Suprapubic skin (tissue), 4 donors: Measurements from ENCODE around the gene MGAM2. TPM values are rescaled to one million over a fixed set of nuclear protein-coding genes. Genes with fewer than 3 reads are reported as not detected.

Experiments used
- DNase-seq, 2 donors: peaks; one replicate each; pipeline ENCODE4 v3.0.0-alpha.2; 2019; ENCODE audit warnings: low spot score in 2 of 2
- H3K27ac ChIP-seq: fragments of 200-600 bp; sonication (generic); one replicate; pipeline ENCODE4 v1.5.1; 2019
- H3K27me3 ChIP-seq: fragments of 200-600 bp; sonication (generic); one replicate; pipeline ENCODE4 v1.5.1; 2019
- H3K36me3 ChIP-seq: fragments of 200-600 bp; sonication (generic); one replicate; pipeline ENCODE4 v1.5.1; 2019
- H3K4me1 ChIP-seq: fragments of 200-600 bp; sonication (generic); one replicate; pipeline ENCODE4 v1.5.1; 2019
- H3K4me3 ChIP-seq: fragments of 200-600 bp; sonication (generic); one replicate; pipeline ENCODE4 v1.5.1; 2019; ENCODE audit warnings: mild to moderate bottlenecking
- H3K9me3 ChIP-seq: fragments of 200-600 bp; sonication (generic); one replicate; pipeline ENCODE4 v1.5.1; 2019
- EP300 ChIP-seq: sonication (generic); formaldehyde crosslinking; IDR thresholded peaks from one replicate; pipeline ENCODE4 v1.6.1; 2017; ENCODE audit warnings: antibody characterized with exemption
- POLR2A ChIP-seq, 2 donors: fragments of 450-650 bp; IDR thresholded peaks; one replicate each; pipeline ENCODE4 v1.6.1; 2017; ENCODE audit warnings: antibody characterized with exemption in 2 of 2, mild to moderate bottlenecking in 2 of 2, moderate library complexity in 2 of 2
- POLR2AphosphoS5 ChIP-seq, 3 donors: sonication (generic); formaldehyde crosslinking; IDR thresholded peaks; one replicate each; pipeline ENCODE4 v1.6.1; 2017; ENCODE audit warnings: antibody characterized with exemption in 3 of 3
- WGBS: methylation state at CpG from one replicate; pipeline ENCODE4 v1.1.5; 2018; 5-methylcytosine and 5-hydroxymethylcytosine counted together
- total RNA-seq, 4 donors: library from RNA; depleted of rRNA; stranded (reverse); fragments of >200 nt; gene quantifications; one replicate each; pipeline ENCODE4 v1.1.0, GENCODE V29; 2016
- TF ChIP-seq, protein P1 (sequence below), 2 donors: fragments of 200-600 bp in 1 of 2; fragments of 450-650 bp in 1 of 2; sonication (generic) in 1 of 2; IDR thresholded peaks; one replicate each; pipeline ENCODE4 v1.5.1; 2016 to 2019; ENCODE audit warnings: antibody characterized with exemption in 2 of 2, mild to moderate bottlenecking in 1 of 2, moderate library complexity in 1 of 2

The MGAM2 gene
- total RNA-seq, 4 donors from 2014 or later = 0.11 to 0.97 (median 0.47) TPM; not detected in 1

DNA sequence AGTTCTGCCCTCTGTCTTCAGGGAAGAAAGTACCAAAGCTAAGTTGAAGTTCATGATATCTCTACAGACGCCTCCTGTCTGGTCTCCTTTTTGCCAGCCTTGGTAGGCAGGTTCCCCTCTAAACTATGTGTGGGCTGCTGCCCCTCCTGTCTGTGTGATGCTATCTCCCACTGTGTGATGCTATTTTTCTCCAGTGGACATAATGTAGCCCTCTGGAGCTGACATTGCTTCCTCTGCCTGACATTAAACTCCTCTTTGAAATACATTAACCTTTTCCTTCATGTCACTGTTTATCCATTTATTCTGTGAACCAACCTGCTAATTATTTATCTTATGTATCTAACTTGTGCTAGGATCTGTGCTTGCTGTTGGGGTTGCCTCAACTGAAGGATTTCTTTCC lies 146.4 kb downstream of the MGAM2 start, which contains the start of gene PRSS58:
Gene PRSS58 (minus strand): TSS at position 101 of the 400 bp plus-strand sequence. CDS start 351 bp downstream, outside the sequence.
- no peak within 1 kb of the TSS for H3K27ac ChIP-seq
- 86% methylated on average over 1 of the region's 1 CpG for WGBS
- H3K36me3 ChIP-seq = no peaks in the 10 kb centered on the region
- no peaks in the 10 kb centered on the region for H3K9me3 ChIP-seq
- no peak for DNase-seq
- no peak within 1 kb of the TSS for H3K4me3 ChIP-seq
- H3K4me1 ChIP-seq = no peaks in the 10 kb centered on the region
- no peaks in the 10 kb centered on the region for H3K27me3 ChIP-seq
- TF ChIP-seq POLR2AphosphoS5 (IDR thresholded peaks at IDR 0.05) (no peak), POLR2A (IDR thresholded peaks at IDR 0.05) (no peak), EP300 (no peak)

DNA sequence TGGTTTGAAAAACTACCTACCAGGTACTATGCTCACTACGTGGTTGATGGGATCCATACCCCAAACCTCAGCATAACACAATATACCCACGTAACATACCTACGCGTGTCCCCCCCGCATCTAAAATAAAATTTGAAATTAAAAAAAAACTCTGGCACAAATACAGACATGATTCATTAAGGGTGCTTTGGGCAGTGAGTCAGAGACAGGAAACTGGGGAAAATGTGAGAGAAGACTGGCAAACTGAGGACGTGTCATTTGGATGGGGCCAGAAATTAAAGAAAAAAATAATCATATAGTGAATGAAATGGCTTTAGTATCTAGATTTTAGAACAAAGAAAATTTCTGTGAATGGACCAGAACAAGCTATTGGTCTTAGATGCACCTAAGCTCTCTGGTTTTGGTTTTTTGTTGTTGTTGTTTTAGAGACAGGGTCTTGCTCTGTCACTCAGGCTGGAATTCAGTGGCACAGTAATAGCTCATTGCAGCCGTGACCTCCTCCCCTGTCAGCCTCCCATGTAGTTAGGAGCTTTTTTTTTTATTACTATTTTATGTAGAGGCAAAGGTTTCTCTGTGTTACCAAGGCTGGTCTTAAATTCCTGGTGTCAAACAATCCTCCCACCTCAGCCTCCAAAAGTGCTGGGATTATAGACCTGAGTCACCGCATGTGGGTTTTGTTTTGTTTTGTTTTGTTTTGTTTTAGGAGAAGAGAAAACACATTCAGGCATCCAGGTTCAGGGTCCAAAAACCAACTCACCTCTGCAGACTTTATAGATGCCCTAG lies 152.3 kb downstream of the MGAM2 start:
- no peak for TF ChIP-seq EP300
- TF ChIP-seq POLR2AphosphoS5 (IDR thresholded peaks at IDR 0.05) = no peak
- TF ChIP-seq, protein P1, sequence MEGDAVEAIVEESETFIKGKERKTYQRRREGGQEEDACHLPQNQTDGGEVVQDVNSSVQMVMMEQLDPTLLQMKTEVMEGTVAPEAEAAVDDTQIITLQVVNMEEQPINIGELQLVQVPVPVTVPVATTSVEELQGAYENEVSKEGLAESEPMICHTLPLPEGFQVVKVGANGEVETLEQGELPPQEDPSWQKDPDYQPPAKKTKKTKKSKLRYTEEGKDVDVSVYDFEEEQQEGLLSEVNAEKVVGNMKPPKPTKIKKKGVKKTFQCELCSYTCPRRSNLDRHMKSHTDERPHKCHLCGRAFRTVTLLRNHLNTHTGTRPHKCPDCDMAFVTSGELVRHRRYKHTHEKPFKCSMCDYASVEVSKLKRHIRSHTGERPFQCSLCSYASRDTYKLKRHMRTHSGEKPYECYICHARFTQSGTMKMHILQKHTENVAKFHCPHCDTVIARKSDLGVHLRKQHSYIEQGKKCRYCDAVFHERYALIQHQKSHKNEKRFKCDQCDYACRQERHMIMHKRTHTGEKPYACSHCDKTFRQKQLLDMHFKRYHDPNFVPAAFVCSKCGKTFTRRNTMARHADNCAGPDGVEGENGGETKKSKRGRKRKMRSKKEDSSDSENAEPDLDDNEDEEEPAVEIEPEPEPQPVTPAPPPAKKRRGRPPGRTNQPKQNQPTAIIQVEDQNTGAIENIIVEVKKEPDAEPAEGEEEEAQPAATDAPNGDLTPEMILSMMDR (IDR thresholded peaks at IDR 0.05) = no peak
- TF ChIP-seq POLR2A (IDR thresholded peaks at IDR 0.05) = no peak
- no peak overlapping the region for H3K4me3 ChIP-seq
- no peaks in the 10 kb centered on the region for H3K36me3 ChIP-seq
- WGBS = 70% methylated on average over 8 of the region's 8 CpGs
- H3K9me3 ChIP-seq = no peaks in the 10 kb centered on the region
- no peaks in the 10 kb centered on the region for H3K4me1 ChIP-seq
- DNase-seq = no peak
- H3K27ac ChIP-seq = no peak overlapping the region
- H3K27me3 ChIP-seq = no peaks in the 10 kb centered on the region

Other genes starting within 250 kb of the MGAM2 start
- not detected for gene OR9A4, start 195.3 kb upstream of the MGAM2 start, total RNA-seq
- gene CLEC5A, start 164.7 kb upstream of the MGAM2 start, total RNA-seq = 1 to 10 TPM; 2.2 to 5.4 (median 3.9) TPM
- gene TAS2R38, start 137.9 kb upstream of the MGAM2 start, total RNA-seq = not detected
- gene MGAM, start 115.8 kb upstream of the MGAM2 start, total RNA-seq = under 1 TPM; 0.16 to 0.49 (median 0.23) TPM
- gene PRSS58, start 146.3 kb downstream of the MGAM2 start, total RNA-seq = not detected